GM11168 (cell line): Measurements from ENCODE around the gene B3GNT2.
"Not testable (repeated sequence)": the region's sequence is repeated elsewhere in the genome, so short reads cannot be mapped to it uniquely, and the experiment has no call there.

ENCODE experiments used
- in situ Hi-C: fragments of 300-500 bp; cut with MboI; formaldehyde crosslinking; loops from one replicate; pipeline ENCODE4 v1.12.0; 2022; ENCODE audit warnings: low sequenced_read_pairs; ENCODE audit not compliant: unreplicated experiment

B3GNT2 gene, protein sequence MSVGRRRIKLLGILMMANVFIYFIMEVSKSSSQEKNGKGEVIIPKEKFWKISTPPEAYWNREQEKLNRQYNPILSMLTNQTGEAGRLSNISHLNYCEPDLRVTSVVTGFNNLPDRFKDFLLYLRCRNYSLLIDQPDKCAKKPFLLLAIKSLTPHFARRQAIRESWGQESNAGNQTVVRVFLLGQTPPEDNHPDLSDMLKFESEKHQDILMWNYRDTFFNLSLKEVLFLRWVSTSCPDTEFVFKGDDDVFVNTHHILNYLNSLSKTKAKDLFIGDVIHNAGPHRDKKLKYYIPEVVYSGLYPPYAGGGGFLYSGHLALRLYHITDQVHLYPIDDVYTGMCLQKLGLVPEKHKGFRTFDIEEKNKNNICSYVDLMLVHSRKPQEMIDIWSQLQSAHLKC

DNA sequence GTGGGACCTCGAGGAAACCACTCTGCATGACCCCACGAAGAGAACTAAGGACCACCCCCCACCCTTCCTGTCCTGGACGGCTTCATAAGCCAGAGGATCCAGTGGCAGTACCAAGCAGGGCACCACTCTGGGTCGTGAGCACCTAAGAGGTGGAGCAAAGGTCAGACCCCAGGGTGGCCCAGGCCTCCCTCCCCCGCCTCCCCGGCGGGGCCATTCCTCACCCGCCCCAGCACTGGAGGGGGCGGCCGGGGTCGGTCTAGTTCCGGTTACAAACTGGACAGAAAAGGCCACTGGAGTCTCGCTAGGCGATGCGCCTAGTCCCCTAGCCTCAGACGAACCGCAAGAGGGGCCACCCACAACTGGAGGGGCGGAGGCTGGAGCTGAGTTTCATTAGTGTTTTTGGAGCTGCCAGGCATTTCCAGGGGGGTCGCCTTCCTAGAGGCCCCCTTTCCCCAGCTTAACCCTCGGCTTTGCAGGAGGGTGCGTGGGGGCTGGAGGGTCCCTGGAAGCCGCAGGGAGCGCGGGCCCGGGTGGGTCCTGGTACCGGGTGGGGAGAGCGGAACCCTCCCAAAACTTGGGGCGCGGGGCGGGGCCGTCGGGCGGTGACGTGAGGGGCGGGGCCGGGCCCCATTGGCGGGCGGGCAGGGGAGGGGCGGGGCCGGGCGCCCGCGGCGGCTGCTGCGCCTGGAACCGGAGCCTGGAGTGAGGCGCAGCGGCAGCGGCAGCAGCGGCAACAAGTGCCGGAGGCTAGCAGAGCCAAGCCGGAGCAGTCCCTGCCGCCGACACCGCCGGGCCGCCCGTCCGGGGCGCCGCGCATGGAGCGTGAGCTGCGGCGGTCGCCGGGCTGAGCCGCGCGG, at the start of gene B3GNT2:
B3GNT2 (plus strand) TSS at position 695 of the 857 bp plus-strand sequence. CDS start 26,106 bp downstream, outside the sequence.
- in situ Hi-C loops = no loop called here

DNA sequence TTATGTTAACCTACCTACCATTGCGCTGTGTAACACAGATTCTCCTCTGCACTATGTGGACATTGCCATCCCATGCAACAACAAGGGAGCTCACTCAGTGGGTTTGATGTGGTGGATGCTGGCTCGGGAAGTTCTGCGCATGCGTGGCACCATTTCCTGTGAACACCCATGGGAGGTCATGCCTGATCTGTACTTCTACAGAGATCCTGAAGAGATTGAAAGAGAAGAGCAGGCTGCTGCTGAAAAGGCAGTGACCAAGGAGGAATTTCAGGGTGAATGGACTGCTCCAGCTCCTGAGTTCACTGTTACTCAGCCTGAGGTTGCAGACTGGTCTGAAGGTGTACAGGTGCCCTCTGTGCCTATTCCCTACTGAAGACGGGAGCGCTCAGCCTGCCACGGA, 49.1 kb upstream of the B3GNT2 start:
- in situ Hi-C loops = not testable (repeated sequence)

DNA sequence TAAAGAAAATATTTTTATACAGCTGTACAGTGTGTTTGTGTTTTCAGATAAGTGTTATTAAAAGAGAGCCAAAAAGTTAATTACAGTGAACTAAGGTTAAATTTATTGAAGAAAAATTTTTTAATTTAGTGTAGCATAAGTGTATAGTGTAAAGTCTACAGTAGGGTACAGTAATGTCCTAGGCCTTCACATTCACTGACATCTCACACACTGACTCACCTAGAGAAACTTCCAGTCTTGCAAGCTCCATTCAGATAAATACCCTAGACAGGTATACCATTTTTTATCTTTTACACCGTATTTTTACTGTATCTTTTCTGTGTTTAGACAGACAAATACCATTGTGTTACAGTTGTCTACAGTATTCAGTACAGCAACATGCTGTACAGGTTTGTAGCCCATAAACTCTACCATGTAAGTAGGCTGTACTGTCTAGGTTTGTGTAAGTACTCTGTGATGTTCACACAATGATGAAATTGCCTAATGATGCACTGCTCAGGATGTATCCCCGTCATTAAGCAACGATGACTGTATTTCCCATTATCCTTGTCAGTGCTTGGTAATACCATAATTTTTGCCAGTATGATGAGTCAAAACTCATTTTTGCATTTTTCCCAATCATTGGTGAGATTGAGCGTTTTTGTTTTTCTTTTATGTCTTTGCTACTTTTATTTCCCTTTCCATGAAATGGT, 48.2 kb upstream of the B3GNT2 start:
- in situ Hi-C loops = no loop called here

DNA sequence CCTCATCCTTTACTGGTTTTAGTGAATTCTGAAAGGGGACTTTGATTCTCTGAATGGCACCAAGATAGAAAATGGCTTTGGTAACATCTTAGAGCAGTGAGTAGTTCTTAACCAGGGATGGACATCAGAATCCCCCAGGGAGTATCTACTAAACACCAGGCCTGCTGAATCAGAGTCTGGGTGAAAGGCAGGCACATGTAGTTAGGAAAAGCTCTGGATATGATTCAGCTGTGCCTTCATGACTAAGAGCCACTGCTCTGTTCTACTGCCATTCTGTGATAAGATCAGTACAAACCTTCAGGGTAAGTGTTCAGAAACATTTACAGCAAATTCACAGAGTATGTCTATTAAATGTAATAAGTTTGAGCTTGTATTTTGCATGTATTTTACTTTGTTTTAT, 46.2 kb upstream of the B3GNT2 start:
- in situ Hi-C loops = no loop called here

DNA sequence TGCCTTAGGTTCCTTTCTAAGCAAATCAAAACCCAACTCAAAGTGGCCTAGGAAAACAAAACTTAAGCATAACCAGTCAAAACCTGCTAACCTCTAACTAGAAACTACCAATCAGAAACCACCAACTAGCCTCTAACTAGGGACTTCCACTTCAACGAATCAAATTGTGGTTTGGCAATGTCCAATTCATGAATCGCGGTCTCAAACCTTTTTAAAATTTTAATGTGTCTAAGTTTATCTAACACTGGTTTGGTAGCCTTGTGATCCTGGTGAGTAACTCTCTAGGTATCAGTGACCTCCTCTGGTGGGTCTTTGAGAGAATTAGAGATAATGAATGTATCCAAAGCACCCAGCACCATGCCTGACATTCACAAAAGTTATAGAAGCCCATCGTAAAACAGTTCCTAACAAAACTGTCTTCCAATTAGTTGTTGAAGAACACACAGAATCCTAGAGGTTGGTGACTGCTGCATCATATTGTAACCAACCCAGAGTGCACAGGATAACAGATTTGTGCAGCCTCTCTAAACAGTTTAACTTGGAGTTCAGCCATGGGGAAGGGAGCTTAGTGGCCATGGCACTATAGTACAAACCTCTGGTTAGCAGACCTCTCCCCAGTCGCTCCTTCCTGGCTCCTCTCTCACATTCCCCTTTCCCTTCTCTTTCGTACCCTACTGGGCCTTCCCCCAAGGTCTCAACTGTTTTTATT, 45.2 kb upstream of the B3GNT2 start:
- in situ Hi-C loops = no loop called here

DNA sequence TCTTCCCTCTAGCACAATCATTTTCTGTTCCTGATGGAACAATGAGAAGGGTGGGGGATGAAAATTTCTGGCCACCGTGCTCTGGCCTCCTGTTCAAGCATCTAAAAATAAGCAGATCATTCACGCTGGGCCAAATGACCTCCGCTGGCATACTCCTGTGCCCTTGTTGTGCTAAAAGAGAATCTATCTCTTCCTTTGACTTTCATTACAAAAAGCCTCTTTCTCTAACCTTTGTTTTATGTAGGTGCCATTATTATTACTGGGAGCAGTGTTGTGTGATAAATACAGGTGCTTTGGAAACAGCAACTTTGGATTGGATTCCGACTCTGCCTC, 44.6 kb upstream of the B3GNT2 start:
- in situ Hi-C loops = no loop called here

DNA sequence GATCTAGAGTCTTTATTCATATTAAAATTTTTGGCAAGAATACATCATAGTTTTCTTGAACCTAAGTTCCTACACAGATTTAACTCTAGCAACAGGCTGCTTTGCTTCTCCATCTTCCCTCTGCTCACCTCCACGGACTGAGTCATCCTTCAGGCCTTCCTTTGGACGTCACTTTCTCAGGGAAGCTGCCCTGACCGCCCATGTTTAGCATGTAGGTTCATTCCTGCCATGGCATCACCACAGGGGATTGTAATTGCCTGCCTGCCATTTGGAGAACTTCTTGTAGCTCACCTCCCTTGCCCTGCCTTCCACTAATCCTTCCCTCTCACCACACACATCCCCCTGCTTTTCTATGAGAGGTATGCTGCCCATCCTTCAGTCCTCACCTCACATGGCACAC, 43.9 kb upstream of the B3GNT2 start:
- in situ Hi-C loops = no loop called here

DNA sequence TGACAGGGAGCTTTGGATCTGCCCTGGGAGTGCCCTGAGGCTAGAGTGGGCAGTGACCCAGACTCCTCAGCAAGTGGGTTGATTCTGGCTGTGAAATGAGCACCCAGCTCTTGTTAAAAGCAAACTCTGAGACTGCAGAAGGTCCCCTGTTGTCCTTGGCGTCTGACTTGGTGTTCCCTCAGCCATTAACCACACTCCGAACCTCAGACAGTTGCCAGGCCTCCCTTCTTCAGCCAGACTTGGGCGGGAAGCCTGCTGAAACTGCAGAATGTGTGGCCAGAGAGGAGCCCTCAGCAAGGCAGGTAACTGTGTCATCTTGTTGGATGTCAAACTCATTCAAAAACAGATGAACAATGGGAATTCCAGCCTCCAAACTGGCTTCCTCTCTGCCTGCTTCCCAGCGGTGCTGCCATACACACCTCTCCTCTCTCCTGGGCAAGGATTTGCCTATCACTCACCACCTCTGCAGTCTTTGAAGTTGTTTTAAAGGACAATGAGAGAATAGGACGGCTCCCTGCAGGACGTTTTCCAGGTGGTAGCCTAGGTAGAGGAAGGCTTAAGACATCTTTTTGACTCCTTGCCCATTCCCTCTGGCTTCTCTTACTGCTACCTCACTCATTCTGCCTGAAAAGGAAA, 38.9 kb upstream of the B3GNT2 start:
- in situ Hi-C loops = no loop called here

DNA sequence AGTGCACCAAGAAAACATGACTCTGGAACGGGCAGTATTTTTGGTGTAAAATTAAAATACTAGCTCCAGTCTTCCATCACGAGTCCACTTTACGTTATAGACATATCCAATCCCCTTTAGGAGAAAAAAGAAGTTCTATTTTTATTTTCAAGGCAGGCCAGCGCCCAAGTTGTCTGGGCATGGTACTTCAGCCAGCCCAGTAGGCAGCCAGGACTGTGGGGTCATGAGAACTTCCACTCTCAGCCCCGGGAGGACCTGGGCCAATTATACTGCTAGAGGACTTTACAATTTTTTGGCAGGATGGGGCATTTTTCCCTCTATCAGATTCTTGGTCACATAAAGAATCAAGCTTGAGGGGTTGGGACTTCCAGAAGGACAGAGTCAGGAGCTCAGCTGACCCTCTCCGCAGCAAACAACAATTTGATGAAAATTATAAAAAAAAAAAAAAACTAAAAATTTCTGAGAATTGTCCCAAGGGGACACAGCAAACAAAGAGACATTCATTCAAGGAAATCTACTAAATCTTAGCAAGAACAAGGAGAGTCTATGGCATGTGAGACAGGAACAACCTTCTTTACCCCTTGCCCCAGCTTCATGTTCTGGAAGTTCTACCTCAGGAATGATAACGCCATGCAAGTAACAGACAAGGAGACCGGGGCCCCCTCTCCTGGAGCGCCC, 37.3 kb upstream of the B3GNT2 start:
- in situ Hi-C loops = no loop called here

DNA sequence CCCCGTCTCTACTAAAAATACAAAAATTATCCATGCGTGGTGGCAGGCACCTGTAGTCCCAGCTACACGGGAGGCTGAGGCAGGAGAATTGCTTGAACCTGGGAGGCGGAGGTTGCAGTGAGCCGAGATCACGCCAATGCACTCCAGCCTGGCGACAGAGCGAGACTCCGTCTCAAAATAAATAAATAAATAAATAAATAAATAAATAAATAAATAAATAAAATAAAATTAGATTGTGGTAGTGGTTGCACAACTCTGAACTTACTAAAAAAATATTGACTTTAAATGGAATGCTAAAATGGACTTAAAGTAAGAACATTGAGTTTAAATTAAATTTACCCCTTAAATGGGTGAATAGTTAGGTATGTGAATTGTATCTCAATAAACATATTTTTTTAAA, 35.2 kb upstream of the B3GNT2 start:
- in situ Hi-C loops = not testable (repeated sequence)

DNA sequence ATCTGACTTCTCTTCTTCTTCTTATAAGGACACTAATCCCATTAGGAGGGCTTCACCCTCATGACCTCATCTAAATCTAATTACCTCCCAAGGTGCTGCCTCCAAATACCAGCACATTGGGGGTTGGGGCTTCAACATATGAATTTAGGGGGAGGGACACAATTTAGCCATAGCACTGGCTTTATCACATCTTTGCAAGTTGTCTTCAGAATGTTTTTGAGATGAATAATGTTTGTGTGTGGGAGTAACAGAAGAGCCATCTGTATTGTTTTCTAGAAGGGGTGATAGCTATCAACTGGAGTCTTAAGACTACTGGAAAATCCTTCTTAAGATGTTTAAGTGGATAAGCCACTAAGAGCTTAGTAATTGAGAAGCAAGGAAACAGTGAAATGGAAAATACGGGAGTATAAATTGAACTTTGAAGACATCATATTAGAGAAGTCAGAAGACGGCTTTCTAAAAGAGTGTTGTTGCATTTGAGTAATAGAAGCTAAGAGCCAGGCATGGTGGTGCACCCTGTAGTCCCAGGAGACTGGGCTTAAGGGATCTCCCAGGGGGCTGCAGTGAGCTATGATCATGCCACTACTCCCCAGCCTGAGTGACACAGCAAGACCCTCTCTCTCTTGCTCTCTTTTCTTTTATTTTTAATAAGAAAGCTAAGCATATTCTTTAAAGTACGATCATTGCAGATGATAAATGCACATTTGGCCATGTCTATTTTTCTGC, 32.6 kb upstream of the B3GNT2 start:
- in situ Hi-C loops = no loop called here

DNA sequence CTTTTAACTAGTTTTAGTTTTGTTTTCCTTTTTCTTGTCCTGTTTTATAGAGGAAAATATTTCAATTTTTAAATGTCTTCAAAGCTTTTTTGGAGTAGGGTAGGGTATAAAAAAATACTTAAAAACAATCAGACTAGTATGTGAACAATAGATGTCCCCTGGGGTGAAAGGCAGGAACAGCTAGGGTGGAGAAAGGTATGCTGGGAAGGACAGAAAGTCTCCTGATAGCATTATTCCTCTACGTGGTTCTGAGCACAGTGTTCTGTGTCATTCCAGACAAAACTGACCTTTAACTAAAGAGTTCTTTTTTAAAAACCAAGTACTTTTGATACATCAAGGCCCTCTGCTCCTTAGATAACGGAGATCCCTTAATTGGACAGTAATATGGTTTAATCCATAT, 32.1 kb upstream of the B3GNT2 start:
- in situ Hi-C loops = no loop called here

DNA sequence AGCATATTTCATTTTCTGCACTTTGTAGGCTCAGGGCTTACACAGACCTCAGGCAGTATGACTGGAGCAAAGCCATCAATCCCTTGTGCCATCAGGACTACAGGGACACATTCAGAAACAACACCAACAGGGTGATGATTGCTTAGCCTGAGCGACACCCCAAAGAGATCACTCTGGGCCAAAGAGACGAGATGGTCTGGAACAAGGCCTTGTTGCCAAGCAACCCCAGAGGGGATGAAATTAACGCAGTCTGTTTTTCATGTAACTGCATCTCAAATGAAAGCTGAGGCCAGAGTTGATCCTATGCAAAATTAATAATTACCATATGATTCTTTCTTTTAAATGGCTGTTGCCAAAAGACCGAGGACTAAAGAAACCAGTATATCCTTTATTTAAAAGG, 20.2 kb upstream of the B3GNT2 start:
- in situ Hi-C loops = no loop called here

DNA sequence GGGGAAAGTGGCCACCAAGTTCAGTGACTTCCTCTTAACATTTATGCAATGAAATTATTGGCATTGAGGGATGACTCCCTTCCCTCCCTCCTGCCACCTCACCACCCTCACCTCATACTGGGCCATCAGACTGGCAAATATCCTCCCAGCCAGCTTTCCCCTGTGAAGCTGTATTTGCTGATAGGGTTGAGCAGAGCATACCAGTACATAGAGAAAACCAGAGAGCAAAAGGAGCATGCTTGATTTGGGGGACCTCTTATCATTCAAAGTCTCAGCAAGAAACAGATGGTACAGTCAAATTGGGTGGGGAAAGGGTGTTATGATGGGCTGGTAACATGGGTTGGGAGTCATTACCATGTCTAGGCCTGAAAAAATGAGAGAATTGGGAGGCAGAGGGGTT, 19.1 kb upstream of the B3GNT2 start:
- in situ Hi-C loops = no loop called here

DNA sequence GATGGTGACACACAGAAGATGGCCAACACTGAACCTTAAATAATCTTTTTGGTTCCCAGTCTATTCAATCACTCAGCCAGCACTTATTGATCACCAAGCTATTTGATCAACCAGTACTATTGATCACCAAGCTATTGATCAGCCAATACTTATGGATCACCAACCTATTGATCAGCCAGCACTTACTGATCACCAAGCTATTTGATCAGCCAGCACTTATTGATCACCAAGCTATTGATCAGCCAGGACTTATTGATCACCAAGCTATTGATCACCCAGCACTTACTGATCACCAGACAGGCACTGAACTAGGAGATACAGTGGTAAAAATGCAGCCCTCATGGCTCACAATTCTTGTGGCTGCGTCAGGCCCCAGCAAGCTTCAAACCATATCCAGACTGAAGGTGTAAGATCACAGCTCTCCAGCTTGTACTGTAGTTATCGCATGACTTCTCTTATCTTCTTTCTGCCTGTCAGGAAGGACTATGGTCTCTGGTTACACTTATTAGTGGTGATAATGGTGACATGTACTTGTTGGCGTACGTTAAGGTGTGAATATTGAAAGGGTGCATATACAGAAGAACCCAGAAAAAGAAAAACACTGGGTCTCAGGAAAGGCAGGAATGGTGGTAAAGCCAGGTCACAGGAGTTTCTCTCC, 18.4 kb upstream of the B3GNT2 start:
- in situ Hi-C loops = no loop called here

DNA sequence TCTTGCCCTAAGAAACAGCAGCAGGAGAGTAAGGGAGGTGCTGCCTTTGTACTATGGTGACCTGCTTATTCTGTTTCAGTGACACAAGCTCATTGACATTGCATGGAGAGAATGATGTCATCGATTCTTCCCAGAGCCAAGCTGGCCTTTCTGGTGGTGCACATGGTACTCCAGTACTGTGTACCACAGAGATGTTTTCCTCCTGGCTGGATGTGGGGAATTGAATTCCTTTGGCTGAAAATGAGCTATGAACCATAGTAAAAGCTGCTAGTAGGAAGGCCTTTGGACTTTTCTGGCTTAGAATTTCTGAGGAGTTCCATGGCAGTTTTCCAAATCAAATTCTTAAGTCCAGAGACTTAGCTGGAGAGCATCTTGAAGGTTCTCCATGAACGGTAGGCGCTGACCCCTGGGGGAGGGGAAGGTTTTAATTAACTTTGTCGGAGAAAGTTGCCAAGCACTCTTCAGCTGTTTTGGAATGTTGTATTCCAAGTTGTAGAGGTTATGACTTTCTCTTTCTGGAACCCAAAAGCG, 17.1 kb upstream of the B3GNT2 start:
- in situ Hi-C loops = no loop called here

DNA sequence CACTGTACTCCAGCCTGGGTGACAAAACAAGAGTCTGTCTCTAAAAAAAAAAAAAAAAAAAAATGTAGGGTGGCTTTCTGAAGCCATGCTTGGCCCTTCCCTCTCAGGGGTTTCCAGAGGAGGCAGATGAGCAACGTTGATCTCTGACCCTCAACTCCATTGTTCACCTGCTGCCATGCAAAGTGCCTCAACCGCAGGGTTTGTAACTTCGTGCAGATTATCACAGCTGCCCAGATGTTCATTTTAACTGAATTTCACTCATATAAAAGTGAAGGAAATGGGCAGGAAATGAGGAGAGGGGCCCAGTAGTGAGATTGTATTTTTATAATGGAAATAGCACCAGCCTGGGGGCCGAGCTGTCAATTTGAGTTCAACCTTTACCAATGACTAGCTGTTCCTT, 14.9 kb upstream of the B3GNT2 start:
- in situ Hi-C loops = no loop called here

DNA sequence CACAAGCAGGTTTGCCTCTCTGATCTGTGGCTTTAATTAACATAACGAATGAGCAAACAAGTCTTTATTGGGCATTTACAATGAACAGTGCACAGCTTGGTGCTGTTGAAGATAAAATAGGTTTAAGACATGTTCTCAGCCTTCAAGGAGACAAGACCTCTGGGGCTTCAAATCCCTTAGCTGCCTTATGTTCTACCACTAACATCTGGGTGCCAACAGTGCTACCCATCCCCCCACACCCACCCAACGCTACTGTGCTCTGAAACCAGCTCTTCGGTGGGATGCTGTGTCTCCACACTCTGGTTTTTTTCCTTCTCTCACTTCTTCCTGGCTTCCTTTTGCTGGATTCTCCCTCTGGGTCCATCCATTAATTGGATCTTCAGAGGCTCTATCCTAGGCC, 14.1 kb upstream of the B3GNT2 start:
- in situ Hi-C loops = no loop called here
